Prostate gland (tissue), 2 donors: ENCODE measurements around the gene HNF1A.

Experiments
- CTCF ChIP-seq, 4 experiments: fragments of 200-600 bp in 2 of 4; fragments of 450-650 bp in 2 of 4; sonication (generic) in 2 of 4; IDR thresholded peaks; 1 replicate in 3 of 4; 2 replicates in 1 of 4; pipeline ENCODE4 v1.5.1; 2016 to 2019; ENCODE audit warnings: antibody characterized with exemption in 4 of 4, mild to moderate bottlenecking in 2 of 4, moderate library complexity in 2 of 4
- POLR2A ChIP-seq: fragments of 450-650 bp; IDR thresholded peaks from one replicate; pipeline ENCODE4 v1.6.1; 2016; ENCODE audit warnings: antibody characterized with exemption, mild to moderate bottlenecking

DNA sequence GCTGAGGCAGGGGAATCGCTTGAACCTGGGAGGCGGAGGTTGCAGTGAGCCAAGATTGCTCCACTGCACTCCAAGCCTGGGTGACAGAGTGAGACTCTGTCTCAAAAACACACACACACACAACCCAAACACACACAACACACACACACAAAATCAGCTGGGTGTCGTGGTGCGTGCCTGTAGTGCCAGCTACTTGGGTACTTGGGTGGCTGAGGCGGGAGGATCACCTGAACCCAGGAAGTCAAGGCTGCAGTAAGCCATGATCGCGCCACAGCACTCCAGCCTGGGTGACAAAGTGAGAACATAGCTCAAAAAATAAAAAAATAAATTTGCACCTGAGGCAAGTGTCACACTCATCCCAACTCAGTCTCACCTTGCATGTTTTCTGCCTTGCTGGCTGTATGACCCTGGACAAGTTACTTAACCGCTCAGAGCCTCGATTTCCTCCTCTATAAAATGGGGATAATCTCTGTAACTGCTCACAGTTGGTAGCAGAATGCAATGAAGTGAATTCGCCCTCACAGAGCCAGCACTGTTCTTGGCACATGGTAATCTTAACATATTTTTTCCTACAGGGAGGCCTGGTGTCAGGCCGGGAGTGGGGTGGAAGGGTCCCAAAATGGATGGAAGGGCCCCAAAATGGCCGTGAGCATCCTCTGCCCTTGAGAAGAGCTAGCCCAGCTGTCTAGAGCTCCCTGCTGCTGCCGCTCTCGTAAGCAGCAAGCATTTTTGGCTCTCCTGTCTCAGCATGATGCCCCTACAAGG lies 630 bp upstream of the HNF1A start:
- TF ChIP-seq CTCF (IDR thresholded peaks at IDR 0.05) (no peak), POLR2A (no peak)
